T-helper 22 cell (primary cell): ENCODE data around the gene GSKIP.

Experiments used
- DNase-seq: peaks from one replicate; pipeline ENCODE4 v3.0.0-alpha.2; 2020; ENCODE audit warnings: low read depth

Gene GSKIP

DNA sequence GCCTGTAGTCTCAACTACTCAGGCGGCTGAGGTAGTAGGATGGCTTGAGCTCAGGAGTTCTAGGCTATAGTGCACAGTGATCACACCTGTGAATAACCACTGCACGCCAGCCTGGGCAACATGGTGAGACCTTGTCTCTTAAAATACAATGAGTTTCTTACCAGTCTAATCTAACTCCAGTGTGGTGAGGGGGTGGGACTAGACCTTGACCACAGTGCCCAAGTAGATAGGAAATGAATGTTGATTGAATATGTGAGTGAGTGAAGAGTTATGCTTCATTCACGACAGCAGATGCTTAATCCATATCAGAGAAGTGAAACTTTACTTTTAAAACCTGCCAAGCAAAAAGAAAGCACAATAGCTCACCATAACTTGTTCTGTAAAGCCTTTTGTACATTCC lies 17.4 kb downstream of the GSKIP start:
- DNase-seq = no peak

DNA sequence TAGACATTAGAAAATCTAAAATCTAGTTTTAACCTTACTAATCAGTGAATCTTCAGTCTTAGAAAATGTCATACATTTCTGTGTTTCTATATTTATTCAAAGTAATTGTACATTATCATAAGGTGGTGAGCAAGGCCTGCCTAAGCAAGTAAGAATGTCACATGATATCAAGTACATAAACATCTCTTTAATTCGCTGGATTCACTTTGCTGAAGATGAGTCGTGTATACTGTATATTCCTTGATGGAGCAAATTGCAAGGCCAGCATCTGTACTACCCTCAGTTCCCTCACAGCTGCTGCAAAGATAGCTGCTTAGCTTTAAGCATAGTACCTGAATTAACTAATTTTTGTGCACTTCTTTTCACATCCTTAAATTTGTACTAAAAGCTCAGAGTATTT lies 20.1 kb downstream of the GSKIP start:
- no peak for DNase-seq

DNA sequence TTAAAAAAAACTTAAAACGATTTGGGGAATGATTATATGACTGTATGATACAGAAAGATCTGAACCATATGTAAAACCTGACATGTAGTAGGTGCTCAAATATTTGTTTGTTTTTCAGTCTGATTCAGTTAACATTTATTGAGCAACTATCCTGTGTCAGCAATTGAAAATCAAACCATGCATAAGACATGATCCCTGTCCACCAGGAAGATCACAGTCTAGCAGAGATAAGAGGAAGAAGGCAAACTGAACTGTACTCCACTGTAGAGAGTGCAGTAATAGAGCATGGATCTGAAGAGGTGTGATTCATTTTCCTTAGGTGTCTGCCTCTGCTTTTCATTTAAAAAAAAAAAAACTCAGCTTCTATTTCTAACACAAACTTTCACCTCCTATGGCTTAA lies 20.7 kb downstream of the GSKIP start:
- DNase-seq = no peak

DNA sequence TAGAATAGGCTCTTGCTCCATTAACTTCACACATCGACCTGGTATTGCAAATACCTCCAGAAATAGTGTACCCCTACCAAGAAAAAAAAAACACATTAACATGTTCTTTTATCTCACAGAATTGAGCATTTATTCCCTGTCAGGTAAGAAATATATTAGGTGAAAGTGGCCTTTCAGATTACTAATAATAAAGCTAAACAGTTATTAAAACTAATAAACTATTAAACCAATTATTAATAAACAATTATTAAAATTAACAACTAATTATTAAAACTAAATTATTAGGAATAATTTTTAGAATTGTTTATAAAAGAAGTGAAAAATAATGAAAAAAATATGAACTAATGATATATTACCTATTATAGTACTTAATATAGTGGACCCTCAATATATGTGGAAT lies 21.4 kb downstream of the GSKIP start:
- DNase-seq = no peak

DNA sequence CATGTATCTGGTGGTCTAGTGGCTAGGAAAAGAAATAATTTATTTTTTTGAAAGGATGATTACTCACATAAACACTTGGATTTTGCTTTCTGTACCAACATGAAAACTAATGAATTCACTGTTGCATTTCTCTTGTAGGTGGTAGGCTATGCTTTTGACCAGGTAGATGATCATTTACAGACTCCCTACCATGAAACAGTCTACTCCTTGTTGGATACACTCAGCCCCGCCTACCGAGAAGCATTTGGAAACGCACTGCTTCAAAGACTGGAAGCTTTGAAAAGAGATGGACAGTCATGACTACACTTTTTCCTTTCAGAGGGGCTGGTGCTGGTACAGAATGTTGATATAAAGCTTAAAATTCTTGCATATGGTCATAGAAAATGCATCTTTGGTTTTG lies 22.1 kb downstream of the GSKIP start:
- DNase-seq = no peak

DNA sequence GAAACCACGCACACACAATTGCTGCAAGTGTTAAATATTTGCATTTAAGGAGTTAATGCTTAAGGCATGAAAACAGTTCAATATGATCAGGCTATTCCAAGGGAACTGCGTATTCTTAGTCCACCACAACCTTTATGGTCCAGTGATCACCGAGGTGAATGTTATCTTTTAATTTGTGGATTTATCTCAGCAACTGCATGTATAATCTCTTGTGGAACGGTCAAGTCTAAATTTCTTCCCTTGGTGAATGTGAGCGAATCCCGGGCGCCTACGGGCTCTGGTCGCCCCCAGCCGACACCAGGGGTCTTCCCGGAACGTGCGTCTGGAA lies 27.6 kb downstream of the GSKIP start:
- DNase-seq = no peak

DNA sequence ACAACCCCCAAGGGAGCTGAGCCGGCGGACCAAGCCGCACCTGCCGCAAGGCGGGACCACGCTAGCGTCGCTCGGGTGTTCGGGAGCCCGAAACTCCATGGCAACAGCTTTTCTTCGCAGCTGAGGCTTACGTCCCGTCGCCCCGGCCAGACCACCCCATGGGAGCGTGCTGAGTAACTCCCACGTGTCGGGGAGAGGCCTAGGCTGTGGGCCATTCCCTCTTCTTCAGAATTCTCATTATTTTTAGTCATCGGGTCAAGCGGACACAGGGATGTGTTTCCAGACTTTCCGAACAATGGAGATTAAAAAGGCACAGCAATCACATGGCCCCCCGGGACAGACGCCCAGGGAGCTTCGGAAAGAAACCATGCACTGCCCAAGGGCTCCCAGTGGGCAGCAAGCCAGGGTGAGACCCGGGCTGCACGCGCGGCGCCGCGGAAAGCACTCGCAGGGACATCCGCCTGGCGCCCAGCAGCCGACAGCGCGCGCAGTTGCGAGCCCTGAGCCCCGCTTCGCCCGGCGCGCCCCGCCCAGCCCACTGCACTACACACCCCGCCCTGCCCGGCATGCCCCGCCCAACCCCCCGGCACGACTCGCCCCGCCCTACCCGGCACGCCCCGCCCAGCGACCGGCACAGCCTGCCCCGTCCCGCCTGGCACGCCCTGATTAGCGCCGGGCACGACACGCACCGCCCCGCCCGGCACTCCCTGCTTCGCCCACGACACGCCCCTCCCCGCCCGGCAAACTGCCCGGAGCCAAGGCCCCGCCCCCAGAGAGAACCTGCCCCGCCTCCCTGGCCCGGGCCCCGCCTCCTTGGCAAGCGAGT lies 28.2 kb downstream of the GSKIP start:
- DNase-seq = peak; percentile 97

DNA sequence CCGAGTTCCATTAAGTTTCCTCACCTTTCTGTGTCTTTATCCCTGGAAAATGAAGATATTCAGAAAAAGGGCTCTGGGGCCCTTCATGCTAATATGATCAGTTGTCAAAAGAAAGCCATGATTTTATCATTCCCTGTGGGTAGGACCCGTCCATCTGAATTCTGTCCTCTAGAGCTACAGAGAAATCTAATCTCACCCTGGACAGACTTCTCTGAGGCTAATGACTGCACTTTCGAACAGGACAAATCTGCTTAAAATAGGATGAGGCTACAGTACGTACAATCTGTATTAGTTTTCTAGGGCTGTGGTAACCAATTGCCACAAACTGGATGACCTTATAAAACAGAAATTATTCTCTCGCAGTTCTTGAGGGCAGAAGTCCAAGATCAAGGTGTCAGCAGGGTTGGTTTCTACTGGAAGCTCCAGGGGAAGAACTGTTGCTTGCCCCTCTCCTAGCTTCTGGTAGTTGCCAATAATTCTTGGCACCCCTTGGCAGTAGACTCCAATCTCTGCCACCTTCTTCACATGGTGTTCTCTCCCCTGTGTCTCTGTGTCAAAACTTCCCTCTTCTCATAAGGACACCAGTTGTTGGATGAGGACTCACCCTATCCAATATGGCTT lies 29.9 kb downstream of the GSKIP start:
- DNase-seq = no peak

DNA sequence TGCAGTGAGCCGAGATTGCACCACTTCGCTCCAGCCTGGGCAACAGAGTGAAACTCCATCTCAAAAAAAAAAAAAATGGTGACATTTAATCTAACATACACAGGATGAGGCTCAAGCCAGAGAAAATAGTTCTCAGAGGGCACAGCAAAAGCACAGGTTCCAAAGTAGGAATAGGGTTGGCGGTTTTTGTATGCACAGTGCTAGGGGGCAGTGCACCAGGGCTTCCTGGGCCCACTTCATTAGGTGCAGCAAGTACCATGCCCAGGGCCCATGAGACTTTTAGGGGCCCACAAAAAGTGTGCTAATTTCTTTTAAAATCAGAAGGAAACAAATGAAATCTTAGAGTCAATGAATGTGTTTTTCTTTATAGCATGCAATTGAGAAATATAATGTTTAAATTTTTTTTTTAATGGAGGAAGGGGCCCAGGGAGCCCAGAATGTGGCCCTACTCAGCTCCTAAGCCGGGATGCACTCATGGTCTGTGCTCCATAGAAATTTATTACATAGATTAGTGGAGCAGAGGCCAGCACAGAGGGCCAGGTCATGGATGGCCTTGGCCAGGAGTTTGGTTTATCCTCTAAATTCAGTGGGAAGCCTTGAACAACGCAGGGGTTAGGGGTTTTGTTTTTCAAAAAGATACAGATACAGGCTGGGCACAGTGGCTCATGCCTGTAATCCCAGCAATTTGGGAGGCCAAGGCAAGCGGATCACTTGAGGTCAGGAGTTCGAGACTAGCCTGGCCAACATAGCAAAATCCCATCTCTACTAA lies 30.9 kb downstream of the GSKIP start:
- no peak for DNase-seq

DNA sequence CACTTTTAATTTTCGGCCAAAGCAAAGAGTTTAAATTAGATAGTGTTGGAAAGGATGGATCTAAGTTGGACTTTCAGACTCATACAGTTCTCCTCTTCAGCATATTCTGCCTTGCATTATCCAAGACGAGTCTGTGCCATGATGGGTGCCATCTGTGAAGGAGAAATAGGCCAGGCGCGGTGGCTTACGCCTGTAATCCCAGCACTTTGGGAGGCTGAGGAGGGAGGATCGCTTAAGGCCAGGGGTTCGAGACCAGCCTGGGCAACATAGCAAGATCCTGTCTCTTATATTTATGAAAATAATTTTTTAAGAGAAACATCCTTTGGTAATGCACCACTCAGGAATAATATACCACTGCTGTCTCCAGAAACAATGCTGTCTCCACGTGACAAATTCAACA lies 35.1 kb downstream of the GSKIP start:
- no peak for DNase-seq

DNA sequence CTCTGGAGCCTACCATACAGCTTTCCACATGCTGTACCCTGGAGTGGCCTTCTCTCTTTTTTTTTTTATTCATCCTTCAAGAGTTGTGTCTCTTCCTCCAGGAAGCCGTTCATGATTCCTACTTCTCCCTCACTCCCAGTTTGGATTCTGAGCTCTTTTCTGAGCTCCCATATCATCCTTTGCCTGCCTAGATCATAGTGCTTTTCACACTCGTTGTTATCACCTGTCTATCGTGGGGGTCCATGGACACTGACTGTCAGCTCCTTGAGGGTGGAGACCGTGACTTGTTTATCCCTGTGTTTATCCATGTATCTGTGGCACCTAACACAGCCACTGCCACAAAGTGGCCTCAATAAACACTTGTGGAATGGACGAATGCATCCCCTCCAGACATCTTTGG lies 35.6 kb downstream of the GSKIP start:
- DNase-seq = no peak

DNA sequence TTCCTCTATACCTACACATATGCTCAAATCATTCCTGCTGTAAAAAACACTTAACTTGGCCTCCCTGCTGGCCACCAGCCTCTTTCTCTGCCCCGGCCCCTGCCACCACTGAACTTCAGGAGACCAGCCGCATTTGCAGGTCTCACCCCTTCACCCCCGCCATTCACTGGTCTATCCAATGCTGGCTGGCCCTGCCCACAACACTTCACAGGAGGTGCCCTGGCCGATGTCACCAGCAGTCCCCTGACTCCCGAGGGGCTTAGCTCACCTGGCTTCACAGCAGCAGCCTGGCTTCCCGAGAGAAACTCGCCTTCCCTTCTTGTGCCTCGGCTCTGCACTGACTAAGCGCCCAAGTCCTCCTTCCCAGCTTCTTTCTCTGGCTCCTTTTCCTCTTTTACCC lies 36.1 kb downstream of the GSKIP start:
- DNase-seq = no peak

DNA sequence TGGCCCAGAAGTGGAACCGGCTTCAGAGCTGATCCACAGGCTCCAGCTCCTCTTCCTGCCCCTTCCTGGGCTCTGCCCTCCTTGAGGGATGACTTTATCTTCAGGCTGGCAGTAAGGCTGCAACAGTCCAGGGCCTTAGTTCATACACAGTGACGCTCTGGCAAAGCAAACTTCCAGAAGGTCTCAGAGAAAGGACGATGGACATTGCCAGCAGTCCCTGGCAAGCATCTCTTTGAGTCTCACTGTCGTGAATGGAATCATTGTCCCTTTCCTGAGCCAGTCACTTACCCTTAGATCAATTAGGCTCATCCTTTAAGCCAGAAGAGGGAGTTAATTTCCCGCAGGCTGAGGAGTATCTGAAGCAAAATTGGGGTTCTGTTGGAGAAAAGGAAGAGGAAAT lies 37.2 kb downstream of the GSKIP start:
- no peak for DNase-seq

DNA sequence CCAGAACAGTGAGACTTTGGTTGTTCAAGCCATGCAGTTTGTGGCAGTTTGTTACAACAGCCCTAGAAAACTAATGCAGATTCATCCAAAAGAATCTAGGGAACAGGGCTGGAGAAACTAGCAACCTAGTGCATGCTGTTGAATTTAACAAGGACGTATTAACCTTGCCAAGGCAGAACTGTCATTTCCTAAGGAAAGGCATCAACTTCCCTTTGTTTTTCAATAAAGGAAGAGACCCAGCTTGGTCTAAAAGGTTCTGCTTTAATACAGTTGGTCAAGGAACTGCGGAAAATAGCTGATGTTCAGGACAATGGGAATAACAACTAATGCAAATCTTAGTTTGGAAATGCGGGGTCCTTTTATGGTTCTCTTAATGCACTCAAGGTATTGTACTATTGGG lies 40.1 kb downstream of the GSKIP start:
- DNase-seq = no peak

DNA sequence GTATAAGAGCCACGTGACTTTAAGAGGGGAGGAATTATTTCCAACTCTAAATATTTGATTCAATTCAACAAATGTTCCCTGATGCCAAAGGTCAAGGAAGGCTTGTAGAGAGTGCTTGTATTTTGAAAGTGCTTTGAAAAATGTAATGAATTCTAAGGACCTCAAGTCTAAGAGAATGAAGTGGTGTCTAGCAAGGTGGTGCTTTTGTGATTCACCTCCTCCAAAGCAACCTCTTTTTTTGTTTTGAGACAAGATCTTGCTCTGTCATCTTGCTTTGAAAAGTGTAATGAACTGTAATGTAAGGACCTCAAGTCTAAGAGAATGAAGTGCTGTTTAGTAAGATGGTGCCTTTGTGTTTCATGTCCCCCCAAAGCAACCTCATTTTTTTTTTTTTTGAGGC lies 42.4 kb downstream of the GSKIP start:
- DNase-seq = no peak

DNA sequence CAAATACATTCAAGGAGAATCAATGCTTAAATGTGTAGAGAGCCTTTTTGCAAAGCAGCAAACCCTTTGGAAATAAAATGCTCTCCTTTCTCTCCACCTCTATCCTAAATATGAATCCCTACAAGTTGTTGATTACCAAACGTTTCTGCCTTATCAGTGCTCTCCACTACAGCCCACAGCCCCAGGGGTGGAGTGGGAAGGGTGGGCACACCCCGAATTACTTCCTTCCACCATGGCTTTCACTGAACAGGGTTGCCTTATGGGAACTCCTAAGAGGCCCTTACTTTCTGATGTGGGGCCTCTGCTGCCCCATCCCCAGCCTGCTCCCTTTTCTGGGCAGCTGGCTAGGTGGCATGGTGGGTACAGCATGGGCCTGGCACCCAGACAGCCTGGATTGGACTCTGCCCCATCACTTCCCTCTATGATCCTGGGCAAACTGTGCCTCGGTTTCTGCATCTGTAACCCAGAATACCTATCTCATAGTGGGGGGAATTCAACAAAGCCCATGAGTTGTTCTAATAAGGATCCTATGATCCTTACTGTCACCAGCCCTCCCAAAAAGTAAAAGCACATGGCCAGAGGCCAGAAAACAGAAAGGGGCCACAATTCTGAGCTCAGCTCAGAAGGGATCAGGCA lies 44.7 kb downstream of the GSKIP start:
- DNase-seq = no peak

DNA sequence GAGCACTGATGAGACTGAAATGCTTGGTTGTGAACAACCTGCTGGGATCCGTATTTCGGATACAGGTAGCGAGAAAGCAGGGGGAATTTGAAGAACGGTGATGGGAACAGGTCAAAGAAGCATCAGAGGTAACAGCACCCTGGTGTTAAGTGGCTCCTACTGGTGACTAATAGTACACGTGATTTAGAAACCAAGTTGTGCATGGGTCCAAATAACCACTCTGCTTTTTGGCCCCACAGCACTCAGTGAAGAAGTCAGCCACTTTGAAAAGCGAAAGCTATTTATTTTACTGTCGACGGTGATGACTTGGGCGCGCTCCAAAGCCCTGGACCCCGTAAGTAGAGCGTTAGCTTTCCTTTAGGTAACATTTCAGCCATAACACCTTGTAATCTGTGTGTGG lies 45.3 kb downstream of the GSKIP start:
- no peak for DNase-seq

DNA sequence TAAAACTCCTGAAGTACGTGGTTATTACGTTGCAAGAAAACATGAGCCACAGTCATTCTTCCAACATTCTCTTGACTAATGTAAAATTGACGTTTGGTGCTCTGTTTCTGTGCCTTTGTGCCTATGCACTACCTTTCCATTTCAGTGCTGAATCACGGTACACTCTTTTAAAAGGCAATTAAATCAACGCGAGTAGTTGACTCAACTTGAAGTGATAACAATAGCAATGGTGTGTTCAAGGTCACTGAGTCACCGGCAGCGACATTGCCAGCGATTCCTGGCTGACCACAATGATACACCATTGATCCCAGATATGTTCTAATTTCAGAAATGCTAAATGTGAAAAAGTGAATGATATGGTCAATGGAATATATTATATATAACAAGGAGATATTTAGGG lies 46.4 kb downstream of the GSKIP start:
- no peak for DNase-seq

DNA sequence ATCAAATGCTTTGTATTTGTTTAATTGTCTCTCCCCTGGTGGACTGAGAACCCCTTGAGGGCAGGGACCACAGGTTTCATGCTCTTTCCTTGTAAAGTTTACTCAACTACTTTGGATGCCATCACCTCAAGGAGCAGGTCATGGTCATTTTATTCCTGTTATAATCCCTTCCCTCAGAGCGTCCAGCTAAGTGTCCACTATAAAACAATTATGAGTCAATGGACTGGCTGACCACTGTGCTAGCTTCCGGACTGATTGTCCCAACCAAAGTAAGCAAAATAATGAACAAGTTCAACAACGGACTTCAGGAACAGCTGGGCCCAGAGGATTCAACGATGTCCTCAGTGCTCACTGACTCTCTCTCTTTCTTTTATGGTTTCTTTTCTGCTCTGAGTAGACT lies 46.8 kb downstream of the GSKIP start:
- DNase-seq = no peak

DNA sequence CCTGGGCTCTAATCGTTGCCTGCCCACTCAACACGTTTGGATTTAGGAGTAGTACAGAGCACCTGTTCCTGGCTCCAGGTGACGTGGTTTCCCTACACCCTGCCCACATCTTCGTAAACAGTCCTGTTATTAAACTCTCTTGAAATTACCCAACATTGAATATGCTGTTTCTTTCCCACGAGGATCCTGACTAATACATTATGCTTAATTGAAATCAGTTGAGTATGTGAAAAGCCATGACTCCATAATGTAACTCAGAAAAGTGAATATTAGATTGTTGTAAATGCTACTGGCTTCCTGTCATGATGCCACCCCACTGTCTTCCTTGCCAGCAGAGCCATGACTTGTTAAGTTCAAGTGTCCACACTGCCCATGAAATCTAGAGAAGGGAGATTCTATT lies 50.2 kb downstream of the GSKIP start:
- DNase-seq = no peak

DNA sequence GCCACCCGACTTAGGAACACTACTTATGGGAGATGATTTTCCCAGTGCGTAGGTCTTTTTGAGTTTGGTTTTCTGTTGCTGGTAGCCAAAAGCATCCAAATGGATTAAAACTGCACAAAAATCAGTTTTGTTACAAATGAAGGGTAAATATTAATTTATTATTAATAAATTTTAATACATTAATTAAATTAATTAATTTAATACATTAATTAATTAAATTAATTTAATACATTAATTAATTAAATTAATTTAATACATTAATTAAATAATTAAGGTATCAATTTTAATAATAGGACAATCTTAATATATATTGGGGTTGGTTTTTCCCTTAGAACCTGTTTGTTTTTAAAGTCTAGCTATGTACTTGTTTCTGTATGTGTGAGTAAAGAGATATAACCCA lies 52.2 kb downstream of the GSKIP start:
- no peak for DNase-seq

DNA sequence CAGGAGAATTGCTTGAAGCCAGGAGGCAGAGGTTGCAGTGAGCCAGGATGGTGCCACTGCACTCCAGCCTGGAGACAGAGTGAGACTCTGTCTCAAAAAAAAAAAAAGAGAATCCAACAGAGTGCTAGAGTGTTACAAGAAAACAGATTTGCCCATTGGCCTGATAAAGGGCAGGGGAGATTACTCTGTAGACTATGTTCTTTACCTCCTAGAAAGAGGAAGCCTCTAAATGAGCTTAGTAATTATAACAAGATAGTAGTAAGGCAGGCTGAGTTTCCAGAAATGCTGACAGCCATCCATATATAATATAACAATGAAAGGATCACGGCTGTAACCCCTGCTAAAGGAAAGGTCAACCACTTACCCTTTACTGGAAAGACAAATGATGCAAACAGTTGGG lies 53.0 kb downstream of the GSKIP start:
- DNase-seq = no peak

DNA sequence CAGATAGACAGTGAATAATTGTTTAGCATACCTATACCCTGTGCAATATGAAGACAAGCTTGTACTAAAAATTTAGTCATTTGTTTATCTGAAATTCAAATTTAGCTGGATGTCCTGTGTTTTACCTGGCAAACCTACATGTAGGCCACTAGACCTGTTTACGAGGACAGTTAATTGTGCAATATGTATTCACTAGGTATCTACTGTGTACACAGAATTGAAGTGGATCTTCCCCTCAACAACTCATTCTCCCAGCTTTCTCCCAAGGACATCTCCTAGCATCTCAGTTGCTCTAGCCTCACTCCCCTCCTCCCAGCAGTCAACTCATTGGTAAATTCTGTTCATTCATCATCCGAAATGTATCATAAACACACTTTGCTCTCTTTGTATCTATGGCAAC lies 53.9 kb downstream of the GSKIP start:
- no peak for DNase-seq
